ENCODE measurements around the gene C21orf58. TPM values are rescaled to one million over a fixed set of nuclear protein-coding genes. Genes with fewer than 3 reads are reported as not detected.
"Not testable (repeated sequence)": the region's sequence is repeated elsewhere in the genome, so short reads cannot be mapped to it uniquely, and the experiment has no call there.

Gene C21orf58
- 102 and 112 TPM in 2 replicates for total RNA-seq (2014; rRNA removed; shearing (Covaris generic))
- total RNA-seq (2022): 141 and 172 TPM in 2 replicates
- Bru-seq, nascent RNA: percentile 87 among the genes with signal in this experiment
- percentile 92 among the genes with signal in this experiment for BruChase-seq, experiment 1, labeled RNA remaining after a 6-hour chase
- BruChase-seq, experiment 2, labeled RNA remaining after a 2-hour chase: percentile 89 among the genes with signal in this experiment
- long read RNA-seq, transcript C21orf58-201 (8 exons, 2,975 nt): major isoform, 7 of 189 reads
- long read RNA-seq, partial matches to known transcripts: 60 of 189 reads
- long read RNA-seq, other reads (novel, unspliced or antisense): 117 of 189 reads

DNA sequence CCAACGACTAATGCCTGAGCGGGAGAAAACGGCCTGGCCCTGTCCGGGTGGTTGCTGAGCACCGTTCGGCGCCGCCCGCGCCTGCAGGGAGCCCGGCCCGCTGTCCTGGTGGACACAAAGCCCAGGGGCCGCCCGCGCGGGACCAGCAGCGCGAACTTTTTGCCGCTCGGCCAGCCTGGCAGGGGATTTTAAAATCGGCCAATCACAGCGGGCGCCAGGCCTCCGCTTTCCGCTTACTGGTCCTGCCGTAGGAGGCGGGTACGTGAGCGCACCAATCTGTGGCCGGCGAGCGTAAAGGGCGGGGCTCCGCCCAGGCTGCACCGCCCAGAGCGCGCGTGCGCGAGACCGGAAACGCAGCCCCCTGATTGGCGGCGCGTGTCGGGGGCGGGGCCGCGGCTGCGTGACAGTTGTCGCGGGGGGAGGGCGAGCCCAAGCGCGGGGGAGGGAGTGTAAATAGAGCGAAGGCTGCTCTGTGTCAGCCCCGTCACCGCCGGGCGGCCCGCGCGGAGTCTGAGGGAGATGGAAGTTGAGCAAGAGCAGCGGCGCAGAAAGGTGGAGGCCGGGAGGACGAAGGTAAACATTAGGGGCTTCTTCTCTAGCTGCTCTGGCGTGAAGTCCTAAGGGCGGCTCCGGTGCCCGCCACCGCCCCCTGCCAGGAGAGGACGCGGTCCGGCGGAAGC lies at the start of gene C21orf58, which contains the start of gene PCNT:
Gene C21orf58 (minus strand): TSS at position 161 of the 680 bp plus-strand sequence. CDS start 1,132 bp downstream, outside the sequence.
Gene PCNT (plus strand): TSS at position 447 of the 680 bp plus-strand sequence. CDS start 73 bp downstream, at position 520.
- H3K79me2 ChIP-seq (ENCODE audit: insufficient read depth, low read depth, low read length): peaks cover 78% of the 10 kb centered on the region
- intact Hi-C loops (cut with micrococcal nuclease; ENCODE audit: unreplicated experiment): loop anchor here (1.0 to 2.0 kb wide), 4 partner anchors 33 to 134 kb away; partner anchors contain the start of genes DIP2A, LSS and YBEY
- H3K4me2 ChIP-seq (ENCODE audit: low read length): peak within 1 kb of the TSS; percentile 93
- peak; percentile 98 for DNase-seq (ENCODE audit: low spot score)
- H3K36me3 ChIP-seq (ENCODE audit: insufficient read depth, low read length): peaks cover 63% of the 10 kb centered on the region
- H2AFZ ChIP-seq (ENCODE audit: low read length): peak within 1 kb of the TSS; percentile 64; the same call in 1 of the 2 replicates
- ChIA-PET CTCF (ENCODE audit: unreplicated experiment) (no interaction called here), POLR2A (interaction anchor here (0.7 to 1.1 kb wide), 2 partner anchors 13 to 34 kb away, joined by 3 to 4 read pairs; no protein-coding TSS in a partner anchor)
- peaks cover 29% of the 10 kb centered on the region for H4K20me1 ChIP-seq (ENCODE audit: insufficient read depth, low read length)
- H3K4me1 ChIP-seq (ENCODE audit: insufficient read depth, low read length, poor library complexity, severe bottlenecking): peaks cover 30% of the 10 kb centered on the region
- TF ChIP-seq EZH2phosphoT487 (IDR thresholded peaks at IDR 0.05; ENCODE audit: borderline replicate concordance, low read depth, low read length): no peak
- TF ChIP-seq, protein P1, sequence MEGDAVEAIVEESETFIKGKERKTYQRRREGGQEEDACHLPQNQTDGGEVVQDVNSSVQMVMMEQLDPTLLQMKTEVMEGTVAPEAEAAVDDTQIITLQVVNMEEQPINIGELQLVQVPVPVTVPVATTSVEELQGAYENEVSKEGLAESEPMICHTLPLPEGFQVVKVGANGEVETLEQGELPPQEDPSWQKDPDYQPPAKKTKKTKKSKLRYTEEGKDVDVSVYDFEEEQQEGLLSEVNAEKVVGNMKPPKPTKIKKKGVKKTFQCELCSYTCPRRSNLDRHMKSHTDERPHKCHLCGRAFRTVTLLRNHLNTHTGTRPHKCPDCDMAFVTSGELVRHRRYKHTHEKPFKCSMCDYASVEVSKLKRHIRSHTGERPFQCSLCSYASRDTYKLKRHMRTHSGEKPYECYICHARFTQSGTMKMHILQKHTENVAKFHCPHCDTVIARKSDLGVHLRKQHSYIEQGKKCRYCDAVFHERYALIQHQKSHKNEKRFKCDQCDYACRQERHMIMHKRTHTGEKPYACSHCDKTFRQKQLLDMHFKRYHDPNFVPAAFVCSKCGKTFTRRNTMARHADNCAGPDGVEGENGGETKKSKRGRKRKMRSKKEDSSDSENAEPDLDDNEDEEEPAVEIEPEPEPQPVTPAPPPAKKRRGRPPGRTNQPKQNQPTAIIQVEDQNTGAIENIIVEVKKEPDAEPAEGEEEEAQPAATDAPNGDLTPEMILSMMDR (conservative IDR thresholded peaks at IDR 0.05; ENCODE audit: low read length): no peak
- no peaks in the 10 kb centered on the region for H3K9me2 ChIP-seq (ENCODE audit: insufficient read depth, low read length)
- no peaks in the 10 kb centered on the region for H3K9me3 ChIP-seq (ENCODE audit: low read length)
- peak within 1 kb of the TSS; percentile 88 for H3K27ac ChIP-seq (ENCODE audit: low read depth, low read length, poor library complexity, severe bottlenecking)
- H3K4me3 ChIP-seq (ENCODE audit: low read depth, low read length, poor library complexity, severe bottlenecking): peak within 1 kb of the TSS; percentile 86
- BruUV-seq (replicated peaks): no TSS peak

DNA sequence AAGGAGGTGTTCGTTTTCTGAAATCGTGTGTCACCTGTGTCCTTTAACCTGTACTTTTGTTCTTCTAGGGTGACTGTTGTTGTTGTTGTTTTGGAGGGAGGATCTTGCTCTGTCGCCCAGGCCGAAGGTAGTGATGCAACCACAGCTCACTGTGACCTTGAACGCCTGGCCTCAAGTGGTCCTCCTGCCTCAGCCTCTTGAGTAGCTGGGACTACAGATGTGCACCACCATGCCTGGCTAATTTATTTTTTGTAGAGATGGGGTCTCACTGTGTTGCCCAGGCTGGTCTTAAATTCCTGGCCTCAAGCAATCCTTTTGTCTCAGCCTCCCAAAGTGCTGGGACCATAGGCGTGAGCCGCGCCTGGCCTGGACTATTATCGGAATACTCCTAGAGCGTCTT lies 49.3 kb upstream of the C21orf58 start:
- Histone ChIP-seq H3K79me2 (ENCODE audit: insufficient read depth, low read depth, low read length) (peaks cover 38% of the 10 kb centered on the region), H3K36me3 (ENCODE audit: insufficient read depth, low read length) (peaks cover 83% of the 10 kb centered on the region)
- H3K4me2 ChIP-seq (ENCODE audit: low read length); H3K4me3 ChIP-seq (ENCODE audit: low read depth, low read length, poor library complexity, severe bottlenecking); POLR2A ChIA-PET; CTCF ChIA-PET (ENCODE audit: unreplicated experiment); intact Hi-C loops (cut with micrococcal nuclease; ENCODE audit: unreplicated experiment); H3K9me2 ChIP-seq (ENCODE audit: insufficient read depth, low read length); DNase-seq (ENCODE audit: low spot score); H3K27ac ChIP-seq (ENCODE audit: low read depth, low read length, poor library complexity, severe bottlenecking); H3K9me3 ChIP-seq (ENCODE audit: low read length); H3K4me1 ChIP-seq (ENCODE audit: insufficient read depth, low read length, poor library complexity, severe bottlenecking); H4K20me1 ChIP-seq (ENCODE audit: insufficient read depth, low read length); BruUV-seq (replicated peaks); H2AFZ ChIP-seq (ENCODE audit: low read length): not testable (repeated sequence)

DNA sequence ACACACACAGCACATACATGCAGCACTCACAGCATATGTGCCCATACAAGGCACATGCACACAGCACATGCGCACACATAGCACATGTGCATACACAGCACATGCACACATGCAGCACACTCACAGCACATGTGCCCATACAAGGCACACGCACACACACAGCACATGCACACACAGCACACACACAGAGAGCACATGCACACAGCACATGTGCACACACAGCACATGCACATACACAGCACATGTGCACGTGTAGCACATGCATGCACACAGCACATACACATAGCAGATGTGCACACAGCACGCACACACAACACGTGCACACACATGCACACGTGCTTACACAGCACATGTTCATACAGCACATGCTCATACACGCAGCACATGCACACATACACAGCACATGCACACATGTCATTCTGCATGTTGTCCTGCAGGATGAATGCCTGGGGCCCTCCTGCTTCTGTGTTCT lies 48.4 kb upstream of the C21orf58 start:
- no peaks in the 10 kb centered on the region for H4K20me1 ChIP-seq (ENCODE audit: insufficient read depth, low read length)
- H3K79me2 ChIP-seq (ENCODE audit: insufficient read depth, low read depth, low read length): peaks cover 34% of the 10 kb centered on the region
- H3K4me3 ChIP-seq (ENCODE audit: low read depth, low read length, poor library complexity, severe bottlenecking): no peak overlapping the region
- ChIA-PET CTCF (ENCODE audit: unreplicated experiment) (interaction anchor here (0.6 kb wide), 1 partner anchor 8 kb away, joined by 3 read pairs; no protein-coding TSS in a partner anchor), POLR2A (no interaction called here)
- no peak overlapping the region for H2AFZ ChIP-seq (ENCODE audit: low read length)
- no peak for DNase-seq (ENCODE audit: low spot score)
- no peaks in the 10 kb centered on the region for H3K9me3 ChIP-seq (ENCODE audit: low read length)
- intact Hi-C loops (cut with micrococcal nuclease; ENCODE audit: unreplicated experiment): no loop called here
- no peak for TF ChIP-seq EZH2phosphoT487 (IDR thresholded peaks at IDR 0.05; ENCODE audit: borderline replicate concordance, low read depth, low read length)
- TF ChIP-seq, protein P1 (conservative IDR thresholded peaks at IDR 0.05; ENCODE audit: low read length): no peak
- H3K4me1 ChIP-seq (ENCODE audit: insufficient read depth, low read length, poor library complexity, severe bottlenecking): no peaks in the 10 kb centered on the region
- no peak overlapping the region for H3K4me2 ChIP-seq (ENCODE audit: low read length)
- no TSS peak for BruUV-seq (replicated peaks)
- H3K27ac ChIP-seq (ENCODE audit: low read depth, low read length, poor library complexity, severe bottlenecking): no peak overlapping the region
- H3K36me3 ChIP-seq (ENCODE audit: insufficient read depth, low read length): peaks cover 82% of the 10 kb centered on the region
- H3K9me2 ChIP-seq (ENCODE audit: insufficient read depth, low read length): no peaks in the 10 kb centered on the region

Data from OCI-LY7 (cell line).